DOHH2 (cell line): ENCODE data around the gene ATXN7L3B.
"Not testable (repeated sequence)": the region's sequence is repeated elsewhere in the genome, so short reads cannot be mapped to it uniquely, and the experiment has no call there.

ENCODE experiments used
- H3F3A ChIP-seq: fragments of 200-600 bp; sonication (generic), shearing (Covaris generic); 2 replicates; pipeline ENCODE4 v1.6.0; 2016; ENCODE audit warnings: antibody characterized with exemption, mild to moderate bottlenecking; ENCODE audit not compliant: control insufficient read depth, insufficient read depth
- H3K27ac ChIP-seq: fragments of 200-600 bp; sonication (generic); 2 replicates; pipeline ENCODE4 v1.5.1; 2014; ENCODE audit warnings: low read depth, mild to moderate bottlenecking, low read length, moderate library complexity
- H3K27me3 ChIP-seq: fragments of 200-600 bp; sonication (generic); 2 replicates; pipeline ENCODE4 v1.6.1; 2014; ENCODE audit warnings: mild to moderate bottlenecking, low read length, mixed read lengths; ENCODE audit not compliant: control insufficient read depth
- H3K36me3 ChIP-seq: fragments of 200-600 bp; sonication (generic); 2 replicates; pipeline ENCODE4 v1.6.1; 2014; ENCODE audit warnings: mild to moderate bottlenecking, low read length, moderate library complexity, mixed read lengths; ENCODE audit not compliant: control insufficient read depth
- H3K4me1 ChIP-seq: fragments of 200-600 bp; sonication (generic); 2 replicates; pipeline ENCODE4 v1.6.1; 2014; ENCODE audit warnings: mild to moderate bottlenecking, low read length, mixed read lengths; ENCODE audit not compliant: control insufficient read depth
- H3K4me2 ChIP-seq: fragments of 200-600 bp; sonication (generic); 2 replicates; pipeline ENCODE4 v1.6.0; 2014; ENCODE audit warnings: mild to moderate bottlenecking, low read length, moderate library complexity
- H3K4me3 ChIP-seq: fragments of 200-600 bp; sonication (generic); 2 replicates; pipeline ENCODE4 v1.5.1; 2014; ENCODE audit warnings: mild to moderate bottlenecking, low read length, mixed read lengths
- H3K79me2 ChIP-seq: fragments of 200-600 bp; sonication (generic); 2 replicates; pipeline ENCODE4 v1.6.1; 2014; ENCODE audit warnings: mild to moderate bottlenecking, low read length, mixed read lengths; ENCODE audit not compliant: control insufficient read depth
- H3K9me2 ChIP-seq: fragments of 200-600 bp; sonication (generic); replicated peaks from 2 replicates; pipeline ENCODE4 v1.6.1; 2014; ENCODE audit warnings: mild to moderate bottlenecking, low read length, mixed read lengths; ENCODE audit not compliant: control insufficient read depth
- H3K9me3 ChIP-seq: fragments of 200-600 bp; sonication (generic); 2 replicates; pipeline ENCODE4 v1.6.1; 2014; ENCODE audit warnings: antibody characterized with exemption, low read length, mixed read lengths; ENCODE audit not compliant: control insufficient read depth, insufficient read depth
- H4K20me1 ChIP-seq: fragments of 200-600 bp; sonication (generic); 2 replicates; pipeline ENCODE4 v1.6.0; 2014; ENCODE audit warnings: low read depth, mild to moderate bottlenecking, antibody characterized with exemption, low read length, moderate library complexity; ENCODE audit not compliant: control insufficient read depth, insufficient read depth
- EZH2phosphoT487 ChIP-seq: fragments of 200-600 bp; sonication (generic); IDR thresholded peaks from 2 replicates; pipeline ENCODE4 v1.6.1; 2017; ENCODE audit warnings: borderline replicate concordance, mild to moderate bottlenecking, antibody characterized with exemption, low read length, moderate library complexity, mixed read lengths
- TF ChIP-seq, protein P1 (sequence below): fragments of 200-600 bp; sonication (generic); IDR thresholded peaks from one replicate; pipeline ENCODE4 v1.5.1; 2014; ENCODE audit warnings: antibody characterized with exemption, mild to moderate bottlenecking, low read depth, low read length; ENCODE audit not compliant: poor library complexity, severe bottlenecking

ATXN7L3B gene

DNA sequence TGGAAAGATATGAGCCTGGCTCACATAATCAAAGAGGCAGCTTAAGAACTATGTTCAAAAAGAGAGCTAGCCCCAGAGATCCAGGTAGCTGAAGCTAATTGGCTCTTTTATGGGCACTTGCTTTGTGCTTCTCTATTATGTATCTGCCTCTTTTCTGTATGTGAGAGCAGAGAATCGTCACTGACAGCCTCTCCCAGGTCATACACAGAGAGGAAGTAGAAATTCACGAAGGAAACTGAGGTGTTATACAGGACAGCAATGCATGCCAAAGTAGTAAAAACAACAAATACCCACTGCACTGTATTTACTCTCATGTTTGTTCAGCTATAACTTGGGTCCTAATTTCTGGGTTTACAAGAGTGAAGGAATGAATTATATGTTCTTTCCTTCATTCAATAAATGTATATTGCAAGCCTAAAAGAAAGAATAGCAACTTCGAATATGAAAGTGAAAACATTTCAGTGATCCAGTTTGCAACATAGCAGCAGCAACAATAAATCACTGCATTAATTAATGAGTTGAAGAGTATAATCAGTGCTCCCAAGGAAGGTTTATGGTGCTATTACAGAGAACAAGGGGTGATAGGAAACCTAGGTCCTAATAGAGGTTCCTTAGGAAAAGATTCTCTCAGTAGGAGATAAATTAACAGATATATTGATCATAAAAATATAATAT is 47.1 kb upstream of the ATXN7L3B start:
- no peak overlapping the region for H3K27ac ChIP-seq
- no peak overlapping the region for H3K4me3 ChIP-seq
- no peaks in the 10 kb centered on the region for H3K36me3 ChIP-seq
- no peaks in the 10 kb centered on the region for H3F3A ChIP-seq
- peaks cover 11% of the 10 kb centered on the region; the same call in 1 of the 2 replicates for H3K4me1 ChIP-seq
- H3K79me2 ChIP-seq, result no peaks in the 10 kb centered on the region
- H4K20me1 ChIP-seq, result no peaks in the 10 kb centered on the region
- H3K27me3 ChIP-seq, result no peaks in the 10 kb centered on the region
- TF ChIP-seq EZH2phosphoT487, result no peak
- TF ChIP-seq, protein P1, sequence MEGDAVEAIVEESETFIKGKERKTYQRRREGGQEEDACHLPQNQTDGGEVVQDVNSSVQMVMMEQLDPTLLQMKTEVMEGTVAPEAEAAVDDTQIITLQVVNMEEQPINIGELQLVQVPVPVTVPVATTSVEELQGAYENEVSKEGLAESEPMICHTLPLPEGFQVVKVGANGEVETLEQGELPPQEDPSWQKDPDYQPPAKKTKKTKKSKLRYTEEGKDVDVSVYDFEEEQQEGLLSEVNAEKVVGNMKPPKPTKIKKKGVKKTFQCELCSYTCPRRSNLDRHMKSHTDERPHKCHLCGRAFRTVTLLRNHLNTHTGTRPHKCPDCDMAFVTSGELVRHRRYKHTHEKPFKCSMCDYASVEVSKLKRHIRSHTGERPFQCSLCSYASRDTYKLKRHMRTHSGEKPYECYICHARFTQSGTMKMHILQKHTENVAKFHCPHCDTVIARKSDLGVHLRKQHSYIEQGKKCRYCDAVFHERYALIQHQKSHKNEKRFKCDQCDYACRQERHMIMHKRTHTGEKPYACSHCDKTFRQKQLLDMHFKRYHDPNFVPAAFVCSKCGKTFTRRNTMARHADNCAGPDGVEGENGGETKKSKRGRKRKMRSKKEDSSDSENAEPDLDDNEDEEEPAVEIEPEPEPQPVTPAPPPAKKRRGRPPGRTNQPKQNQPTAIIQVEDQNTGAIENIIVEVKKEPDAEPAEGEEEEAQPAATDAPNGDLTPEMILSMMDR, result no peak
- H3K9me2 ChIP-seq, result no peaks in the 10 kb centered on the region
- H3K9me3 ChIP-seq, result no peaks in the 10 kb centered on the region
- H3K4me2 ChIP-seq, result peak overlapping the region; percentile 42; the same call in 1 of the 2 replicates

DNA sequence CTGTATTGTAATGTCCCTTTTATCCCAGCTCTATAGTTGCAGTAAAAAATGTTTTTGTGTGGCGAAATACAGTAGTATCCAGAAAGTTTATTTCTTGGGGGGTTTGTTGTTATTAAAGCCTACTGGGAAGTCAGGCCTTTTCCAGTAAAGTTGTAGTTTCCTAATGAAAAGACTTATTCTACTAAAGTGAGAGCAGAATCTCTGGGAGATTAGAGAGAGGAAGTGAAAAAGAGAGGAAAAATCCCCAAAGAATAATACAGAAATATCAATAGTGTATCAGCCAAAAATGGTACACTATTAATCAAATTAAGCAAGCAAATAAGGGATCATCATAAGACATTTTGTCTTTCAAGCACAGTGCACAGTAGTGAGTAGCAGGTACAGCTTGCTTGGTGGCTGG is 46.3 kb upstream of the ATXN7L3B start:
- Histone ChIP-seq H3K4me1 (peaks cover 11% of the 10 kb centered on the region; the same call in 1 of the 2 replicates), H3K27ac (no peak overlapping the region), H3K36me3 (no peaks in the 10 kb centered on the region), H3K9me3 (no peaks in the 10 kb centered on the region), H3K4me3 (no peak overlapping the region), H3F3A (no peaks in the 10 kb centered on the region), H3K27me3 (no peaks in the 10 kb centered on the region), H4K20me1 (no peaks in the 10 kb centered on the region), H3K9me2 (no peaks in the 10 kb centered on the region), H3K4me2 (no peak overlapping the region), H3K79me2 (no peaks in the 10 kb centered on the region)
- TF ChIP-seq, protein P1, result no peak
- TF ChIP-seq EZH2phosphoT487, result no peak

DNA sequence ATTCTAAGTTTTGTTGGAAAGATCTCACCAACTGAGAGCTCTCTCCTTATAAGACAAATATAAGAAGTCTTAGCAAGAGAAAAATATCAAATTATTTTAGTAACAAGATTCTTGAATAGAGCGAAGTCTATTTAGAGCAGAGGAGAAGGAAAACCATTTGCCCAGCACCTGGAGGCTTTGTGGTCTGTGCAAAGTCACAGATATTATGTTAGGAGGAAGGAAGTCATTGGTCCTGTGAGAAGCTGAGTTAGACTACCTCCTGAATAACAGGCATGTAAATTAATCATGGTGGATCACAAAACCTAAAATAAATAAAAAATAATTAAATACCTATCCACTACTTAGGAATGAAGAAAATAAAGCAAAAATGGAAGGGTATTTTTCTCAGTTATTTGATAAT is 38.4 kb upstream of the ATXN7L3B start:
- H3K27ac ChIP-seq, result no peak overlapping the region
- H3K4me3 ChIP-seq, result no peak overlapping the region
- no peaks in the 10 kb centered on the region for H3K27me3 ChIP-seq
- no peak for TF ChIP-seq EZH2phosphoT487
- TF ChIP-seq, protein P1, result no peak
- no peaks in the 10 kb centered on the region for H3K4me1 ChIP-seq
- no peak overlapping the region for H3K4me2 ChIP-seq
- no peaks in the 10 kb centered on the region for H3F3A ChIP-seq
- H3K9me3 ChIP-seq, result no peaks in the 10 kb centered on the region
- no peaks in the 10 kb centered on the region for H4K20me1 ChIP-seq
- H3K36me3 ChIP-seq, result no peaks in the 10 kb centered on the region
- H3K79me2 ChIP-seq, result no peaks in the 10 kb centered on the region
- H3K9me2 ChIP-seq, result no peaks in the 10 kb centered on the region

DNA sequence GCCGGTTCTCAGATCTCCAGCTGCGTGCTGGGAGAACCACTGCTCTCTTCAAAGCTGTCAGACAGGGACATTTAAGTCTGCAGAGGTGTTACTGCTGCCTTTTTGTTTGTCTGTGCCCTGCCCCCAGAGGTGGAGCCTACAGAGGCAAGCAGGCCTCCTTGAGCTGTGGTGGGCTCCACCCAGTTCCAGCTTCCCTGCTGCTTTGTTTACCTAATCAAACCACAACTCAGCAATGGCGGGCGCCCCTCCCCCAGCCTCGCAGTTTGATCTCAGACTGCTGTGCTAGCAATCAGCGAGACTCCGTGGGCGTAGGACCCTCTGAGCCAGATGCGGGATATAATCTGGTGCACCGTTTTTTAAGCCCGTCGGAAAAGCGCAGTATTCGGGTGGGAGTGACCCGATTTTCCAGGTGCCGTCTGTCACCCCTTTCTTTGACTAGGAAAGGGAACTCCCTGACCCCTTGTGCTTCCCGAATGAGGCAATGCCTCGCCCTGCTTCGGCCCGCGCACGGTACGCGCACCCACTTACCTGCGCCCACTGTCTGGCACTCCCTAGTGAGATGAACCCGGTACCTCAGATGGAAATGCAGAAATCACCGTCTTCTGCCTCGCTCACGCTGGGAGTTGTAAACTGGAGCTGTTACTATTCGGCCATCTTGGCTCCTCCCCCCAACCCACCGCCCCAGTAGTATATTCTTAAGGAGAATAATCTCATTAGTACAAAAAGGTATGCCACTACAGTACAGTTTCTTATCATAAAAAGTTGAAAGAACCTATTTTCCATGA is 28.6 kb upstream of the ATXN7L3B start:
- not testable (repeated sequence) for H3K4me1 ChIP-seq, H3K27me3 ChIP-seq, H3K36me3 ChIP-seq, H3K79me2 ChIP-seq, H3K4me3 ChIP-seq, H3F3A ChIP-seq, H4K20me1 ChIP-seq, H3K9me3 ChIP-seq, H3K9me2 ChIP-seq, H3K4me2 ChIP-seq, H3K27ac ChIP-seq
